HG02973 (cell line): ENCODE data around the gene ALPK3.
"Not testable (repeated sequence)": the region's sequence is repeated elsewhere in the genome, so short reads cannot be mapped to it uniquely, and the experiment has no call there.

Experiments used
- ATAC-seq: cut with Tn5 transposase; IDR thresholded peaks from one replicate; pipeline ENCODE4 v1.9.1; 2021; ENCODE audit warnings: moderate library complexity; ENCODE audit not compliant: unreplicated experiment

ALPK3 gene

GRCh38 chr15:84844964-84845363 is 27.8 kb downstream of the ALPK3 start:
- no peak for ATAC-seq

- not testable (repeated sequence) for ATAC-seq
These were observed 28.5 kb downstream of the ALPK3 start for GRCh38 chr15:84845631-84846030.

GRCh38 chr15:84846269-84846668 is 29.1 kb downstream of the ALPK3 start:
- no peak for ATAC-seq

- no peak for ATAC-seq
These were observed 30.2 kb downstream of the ALPK3 start for GRCh38 chr15:84847382-84847781.

- no peak for ATAC-seq
These were observed 35.1 kb downstream of the ALPK3 start for GRCh38 chr15:84852212-84852611.

- no peak for ATAC-seq
These were observed 38.0 kb downstream of the ALPK3 start for GRCh38 chr15:84855136-84855535.

- no peak for ATAC-seq
These were observed 38.6 kb downstream of the ALPK3 start for GRCh38 chr15:84855765-84856164.

- no peak for ATAC-seq
These were observed 39.7 kb downstream of the ALPK3 start for GRCh38 chr15:84856731-84857417.

- no peak for ATAC-seq
These were observed 40.4 kb downstream of the ALPK3 start for GRCh38 chr15:84857418-84858004.

GRCh38 chr15:84858231-84858630 is 41.1 kb downstream of the ALPK3 start:
- ATAC-seq = no peak

- ATAC-seq = no peak
These were observed 42.0 kb downstream of the ALPK3 start for GRCh38 chr15:84859144-84859543.

- no peak for ATAC-seq
These were observed 42.5 kb downstream of the ALPK3 start for GRCh38 chr15:84859651-84860050.

GRCh38 chr15:84861781-84862180 is 44.6 kb downstream of the ALPK3 start:
- ATAC-seq = no peak

- no peak for ATAC-seq
These were observed 45.2 kb downstream of the ALPK3 start for GRCh38 chr15:84862214-84862975.

- ATAC-seq = no peak
These were observed 46.6 kb downstream of the ALPK3 start for GRCh38 chr15:84863565-84864443.

- ATAC-seq = no peak
These were observed 47.3 kb downstream of the ALPK3 start for GRCh38 chr15:84864444-84864795.

- ATAC-seq = no peak
These were observed 48.0 kb downstream of the ALPK3 start for GRCh38 chr15:84865074-84865569.

GRCh38 chr15:84868037-84868880 is 51.1 kb downstream of the ALPK3 start:
- ATAC-seq = no peak

- no peak for ATAC-seq
These were observed 52.4 kb downstream of the ALPK3 start for GRCh38 chr15:84869510-84869909.

- ATAC-seq = no peak
These were observed 54.4 kb downstream of the ALPK3 start for GRCh38 chr15:84871428-84871985.
